HepG2 (cell line): ENCODE measurements around the gene POLE3. TPM values are rescaled to one million over a fixed set of nuclear protein-coding genes. Genes with fewer than 3 reads are reported as not detected.

ENCODE experiments used
- CHD4 ChIP-seq: fragments of 200-600 bp; sonication (generic); IDR thresholded peaks from 2 replicates; pipeline ENCODE4 v1.7.0; 2017; ENCODE audit warnings: mild to moderate bottlenecking, low read length, borderline replicate concordance
- HMG20B ChIP-seq: conservative IDR thresholded peaks from 2 replicates; pipeline ENCODE4 v1.6.1; 2016; ENCODE audit warnings: missing genetic modification reagents, missing compliant biosample characterization
- HOXD1 ChIP-seq: sonication (generic); formaldehyde crosslinking; IDR thresholded peaks from 2 replicates; pipeline ENCODE4 v1.5.0; 2020; ENCODE audit warnings: missing genetic modification reagents
- ZNF362 ChIP-seq: sonication (generic); formaldehyde crosslinking; IDR thresholded peaks from 2 replicates; pipeline ENCODE4 v1.4.0; 2020; ENCODE audit warnings: missing genetic modification reagents, mild to moderate bottlenecking, borderline replicate concordance
- ZNF609 ChIP-seq: sonication (generic); formaldehyde crosslinking; IDR thresholded peaks from 2 replicates; pipeline ENCODE4 v1.4.0; 2020; ENCODE audit warnings: mild to moderate bottlenecking, missing genetic modification reagents, borderline replicate concordance
- ZNF646 ChIP-seq: sonication (generic); formaldehyde crosslinking; IDR thresholded peaks from 2 replicates; pipeline ENCODE4 v1.9.0; 2021; ENCODE audit warnings: mild to moderate bottlenecking, missing genetic modification reagents
- ZNF687 ChIP-seq: sonication (generic); formaldehyde crosslinking; IDR thresholded peaks from 2 replicates; pipeline ENCODE4 v1.5.1; 2020; ENCODE audit warnings: mild to moderate bottlenecking, missing genetic modification reagents, moderate library complexity
- ZNF83 ChIP-seq: sonication (generic); formaldehyde crosslinking; IDR thresholded peaks from 2 replicates; pipeline ENCODE4 v1.4.0; 2020; ENCODE audit warnings: missing genetic modification reagents, mild to moderate bottlenecking, borderline replicate concordance
- ZSCAN12 ChIP-seq: sonication (generic); formaldehyde crosslinking; IDR thresholded peaks from 2 replicates; pipeline ENCODE4 v1.9.0; 2021; ENCODE audit warnings: mild to moderate bottlenecking, missing genetic modification reagents
- polyA plus RNA-seq, 8 experiments: library from polyadenylated mRNA; depleted of rRNA in 3 of 8; stranded (reverse) in 7 of 8; unstranded in 1 of 8; fragments of >200 nt; fragmentation: Illumina TruSeq in 4 of 8; extraction: Trizol in 4 of 8; gene quantifications; 2 replicates each; pipeline versions ENCODE4 v1.2.1 to v1.2.3, GENCODE V29; 2011 to 2016; ENCODE audit warnings: low read depth in 4 of 8, missing spikeins in 1 of 8, mixed read lengths in 1 of 8; ENCODE audit not compliant: insufficient read depth in 1 of 8
- total RNA-seq, 5 experiments: library from RNA; depleted of rRNA; stranded (reverse); fragments of >200 nt; fragmentation: Illumina TruSeq; extraction: Trizol; gene quantifications; 2 replicates each; pipeline ENCODE4 v1.2.3, GENCODE V29; 2016; ENCODE audit warnings: low read depth in 1 of 5
- TF ChIP-seq, protein P1 (sequence below): sonication (generic); formaldehyde crosslinking; IDR thresholded peaks from 2 replicates; pipeline ENCODE4 v1.4.0; 2020; ENCODE audit warnings: missing genetic modification reagents
- TF ChIP-seq, protein P2 (sequence below): IDR thresholded peaks from 2 replicates; pipeline ENCODE4 v1.6.1; 2012; ENCODE audit warnings: inconsistent platforms

Gene POLE3
- total and polyA plus RNA-seq, 2 of the 13 experiments (the other 11 are each of a cell fraction or from before 2014, with no cell fraction given): 36.0 to 77.2 TPM

- TF ChIP-seq ZNF687 (CRISPR knock-in tag) (peak; percentile 76), ZNF83 (CRISPR knock-in tag) (no peak), ZSCAN12 (CRISPR knock-in tag) (no peak), CHD4 (no peak), ZNF362 (CRISPR knock-in tag) (no peak), ZNF609 (CRISPR knock-in tag) (0 out of 2 replicates have a peak, but pooled peaks have one; percentile 37), ZNF646 (CRISPR knock-in tag) (no peak), HOXD1 (CRISPR knock-in tag) (no peak), HMG20B (CRISPR knock-in tag) (no peak)
- TF ChIP-seq, protein P1, sequence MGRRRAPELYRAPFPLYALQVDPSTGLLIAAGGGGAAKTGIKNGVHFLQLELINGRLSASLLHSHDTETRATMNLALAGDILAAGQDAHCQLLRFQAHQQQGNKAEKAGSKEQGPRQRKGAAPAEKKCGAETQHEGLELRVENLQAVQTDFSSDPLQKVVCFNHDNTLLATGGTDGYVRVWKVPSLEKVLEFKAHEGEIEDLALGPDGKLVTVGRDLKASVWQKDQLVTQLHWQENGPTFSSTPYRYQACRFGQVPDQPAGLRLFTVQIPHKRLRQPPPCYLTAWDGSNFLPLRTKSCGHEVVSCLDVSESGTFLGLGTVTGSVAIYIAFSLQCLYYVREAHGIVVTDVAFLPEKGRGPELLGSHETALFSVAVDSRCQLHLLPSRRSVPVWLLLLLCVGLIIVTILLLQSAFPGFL (CRISPR knock-in tag): no peak
- TF ChIP-seq, protein P2, sequence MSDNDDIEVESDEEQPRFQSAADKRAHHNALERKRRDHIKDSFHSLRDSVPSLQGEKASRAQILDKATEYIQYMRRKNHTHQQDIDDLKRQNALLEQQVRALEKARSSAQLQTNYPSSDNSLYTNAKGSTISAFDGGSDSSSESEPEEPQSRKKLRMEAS: 0 out of 2 replicates have a peak, but pooled peaks have one; percentile 23
These were observed 40.7 kb downstream of the POLE3 start (continued) for GRCh38 chr9:113369855-113370140.
